ENCODE data around the gene MAPKAP1. TPM values are rescaled to one million over a fixed set of nuclear protein-coding genes. Genes with fewer than 3 reads are reported as not detected.

The MAPKAP1 gene
- total and polyA plus RNA-seq, 9 of the 15 experiments (the other 6 are each of a cell fraction or from before 2014, with no cell fraction given) = 2.6 to 82.1 (median 61.1) TPM

GRCh38 chr9:125654121-125654520, 52.9 kb downstream of the MAPKAP1 start (continued):
- TF ChIP-seq ELK3 (CRISPR knock-in tag; IDR thresholded peaks at IDR 0.05) (no peak), CBX5 (IDR thresholded peaks at IDR 0.05; ENCODE audit: borderline replicate concordance, low read depth) (no peak)

- no peaks in the 10 kb centered on the region for H3K4me1 ChIP-seq (replicated peaks in 1 of 2; ENCODE audit: control insufficient read depth in 2 of 2, insufficient read depth in 2 of 2, low read length in 2 of 2)
- H3K9me3 ChIP-seq (replicated peaks; ENCODE audit: control insufficient read depth, insufficient read depth, low read depth, low read length) = no peaks in the 10 kb centered on the region
- ATAC-seq = no peak
- ChIA-PET POLR2A (no interaction called here), CTCF (ENCODE audit: low intra/inter-chr PET ratio) (no interaction called here)
- no peak overlapping the region for H3K4me3 ChIP-seq
- no peaks in the 10 kb centered on the region for H3K27me3 ChIP-seq (ENCODE audit: control insufficient read depth in 2 of 2, insufficient read depth in 2 of 2, low read length in 2 of 2)
- H3K4me2 ChIP-seq (ENCODE audit: insufficient read depth, low read length) = no peak overlapping the region
- H3K9me1 ChIP-seq (ENCODE audit: control insufficient read depth, insufficient read depth, low read length) = no peaks in the 10 kb centered on the region
- no peaks in the 10 kb centered on the region for H4K20me1 ChIP-seq (replicated peaks; ENCODE audit: control insufficient read depth, insufficient read depth, low read length)
- in situ Hi-C loops (cut with MboI) (no loop called here), intact Hi-C loops (cut with micrococcal nuclease) (no loop called here)
- FAIRE-seq = no peak
- DNase-seq (ENCODE audit: extremely low read depth in 1 of 4, low spot score in 3 of 4) = no peak
- no peak overlapping the region for H3K27ac ChIP-seq (ENCODE audit: extremely low read depth, low read depth, low read length)
- no TSS peak for BruUV-seq (replicated peaks)
- H2AFZ ChIP-seq (ENCODE audit: low read depth, low read length) = no peak overlapping the region
- no peak overlapping the region for H3K9ac ChIP-seq (ENCODE audit: insufficient read depth in 1 of 2, low read depth in 2 of 2, low read length in 2 of 2)
- 94% methylated on average over 3 of the region's 3 CpGs for WGBS (ENCODE audit: insufficient coverage, low coverage, missing lambda C conversion rate)
- H3K79me2 ChIP-seq (ENCODE audit: control insufficient read depth, insufficient read depth, low read length) = no peaks in the 10 kb centered on the region
- H3K36me3 ChIP-seq (ENCODE audit: control insufficient read depth, insufficient read depth, low read length) = peaks cover 18% of the 10 kb centered on the region; the same call in 1 of the 3 replicates
- TF ChIP-seq NR0B1 (IDR thresholded peaks at IDR 0.05; ENCODE audit: partially characterized antibody) = no peak
- TF ChIP-seq ARNT (IDR thresholded peaks at IDR 0.05) = no peak
- TF ChIP-seq ZBTB11 (CRISPR knock-in tag; IDR thresholded peaks at IDR 0.05) = no peak
- TF ChIP-seq ZNF79 (CRISPR knock-in tag; IDR thresholded peaks at IDR 0.05; ENCODE audit: low read depth) = no peak
- TF ChIP-seq PPARD (CRISPR knock-in tag; IDR thresholded peaks at IDR 0.05) = no peak
- no peak for TF ChIP-seq E2F8 (IDR thresholded peaks at IDR 0.05; ENCODE audit: low read depth, partially characterized antibody)
- no peak for TF ChIP-seq SOX6 (IDR thresholded peaks at IDR 0.05)
- TF ChIP-seq ZNF41 (CRISPR knock-in tag; conservative IDR thresholded peaks at IDR 0.05) = no peak
- no peak for TF ChIP-seq ZNF77 (CRISPR knock-in tag; IDR thresholded peaks at IDR 0.05)
- no peak for TF ChIP-seq YY1 (IDR thresholded peaks at IDR 0.05; ENCODE audit: borderline replicate concordance in 1 of 3, control insufficient read depth in 1 of 3, extremely low read depth in 1 of 3, insufficient read depth in 3 of 3, insufficient read length in 1 of 3, insufficient replicate concordance in 2 of 3, low read depth in 1 of 3, low read length in 2 of 3)
These were observed 53.7 kb downstream of the MAPKAP1 start for GRCh38 chr9:125653325-125653724.

Data from K562 (cell line).